ENCODE results near the gene ZMYND15.

Gene ZMYND15

DNA sequence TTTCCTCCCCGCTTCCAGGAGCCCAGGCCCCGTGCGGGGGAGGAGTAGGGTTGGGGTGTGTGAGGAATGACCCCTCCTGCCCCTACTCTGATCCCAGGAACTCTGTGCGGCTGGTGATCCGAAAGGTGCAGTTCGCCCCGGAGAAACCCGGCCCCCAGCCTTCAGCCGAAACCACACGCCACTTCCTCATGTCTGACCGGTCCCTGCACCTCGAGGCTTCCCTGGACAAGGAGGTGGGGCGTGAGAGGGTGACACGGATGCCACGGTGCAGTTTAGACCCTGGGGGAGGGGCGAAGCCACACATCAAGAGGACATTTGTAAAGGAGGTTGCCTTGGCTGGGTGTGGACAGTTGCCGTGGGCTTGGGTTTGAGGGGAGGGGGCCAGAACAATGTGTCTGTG, 21.8 kb upstream of the ZMYND15 start:
- no peak for DNase-seq

DNA sequence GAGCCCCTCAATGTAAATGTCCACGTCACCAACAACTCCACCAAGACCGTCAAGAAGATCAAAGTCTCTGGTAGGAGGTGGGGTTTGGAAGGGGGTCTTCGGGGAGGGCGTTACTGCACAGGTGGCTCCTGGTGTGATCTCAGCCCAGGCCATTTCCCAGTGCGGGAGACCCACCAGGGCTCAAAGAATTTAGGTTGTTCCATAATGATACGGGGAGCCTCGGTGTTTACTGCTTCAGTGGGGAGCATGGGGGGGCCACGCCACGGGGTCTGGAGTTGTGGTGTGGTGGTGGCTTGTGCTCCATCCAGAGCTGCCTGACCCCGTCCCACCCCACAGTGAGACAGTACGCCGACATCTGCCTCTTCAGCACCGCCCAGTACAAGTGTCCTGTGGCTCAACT, 21.4 kb upstream of the ZMYND15 start:
- no peak for DNase-seq

DNA sequence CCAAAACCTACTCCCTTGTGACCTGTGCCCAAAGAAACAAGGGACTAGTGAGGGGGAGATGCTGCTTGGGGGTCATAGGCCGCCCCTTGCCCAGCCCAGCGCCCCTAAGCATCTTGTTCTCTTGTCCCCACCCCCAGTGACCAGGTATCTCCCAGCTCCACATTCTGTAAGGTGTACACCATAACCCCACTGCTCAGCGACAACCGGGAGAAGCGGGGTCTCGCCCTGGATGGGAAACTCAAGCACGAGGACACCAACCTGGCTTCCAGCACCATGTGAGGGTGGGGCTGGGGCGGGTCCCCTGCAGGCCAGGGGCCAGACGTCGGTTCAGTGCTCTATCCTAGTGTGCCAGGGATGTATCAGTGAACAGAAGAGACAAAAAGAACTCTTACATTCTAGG, 20.5 kb upstream of the ZMYND15 start:
- no peak for DNase-seq

DNA sequence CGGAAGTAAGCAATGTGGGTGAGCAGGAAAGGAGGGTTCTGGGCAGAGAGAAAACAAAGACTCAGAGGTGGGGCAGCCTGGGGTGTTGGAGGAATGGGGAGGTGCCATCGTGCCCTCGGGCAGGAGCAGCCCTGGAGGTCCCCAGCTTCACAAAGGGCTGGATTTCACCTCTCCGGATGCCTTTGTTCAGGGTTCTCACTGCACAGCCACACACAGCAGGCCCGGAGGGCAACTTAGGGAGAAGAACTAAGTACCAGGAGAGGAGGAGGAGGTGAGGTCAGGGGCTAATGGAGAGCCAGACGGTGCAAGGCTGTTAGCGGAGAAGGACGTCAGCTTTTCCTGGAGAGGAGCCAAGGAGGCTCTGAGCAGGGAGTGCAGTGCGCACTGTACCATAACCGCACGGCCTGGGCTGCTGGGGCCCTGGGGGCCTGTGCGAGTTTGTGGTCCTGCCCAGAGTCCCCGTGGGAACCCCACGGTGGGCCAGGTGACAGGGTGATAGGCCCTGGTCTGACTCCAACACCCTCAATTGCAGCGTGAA, 19.9 kb upstream of the ZMYND15 start:
- DNase-seq = no peak

DNA sequence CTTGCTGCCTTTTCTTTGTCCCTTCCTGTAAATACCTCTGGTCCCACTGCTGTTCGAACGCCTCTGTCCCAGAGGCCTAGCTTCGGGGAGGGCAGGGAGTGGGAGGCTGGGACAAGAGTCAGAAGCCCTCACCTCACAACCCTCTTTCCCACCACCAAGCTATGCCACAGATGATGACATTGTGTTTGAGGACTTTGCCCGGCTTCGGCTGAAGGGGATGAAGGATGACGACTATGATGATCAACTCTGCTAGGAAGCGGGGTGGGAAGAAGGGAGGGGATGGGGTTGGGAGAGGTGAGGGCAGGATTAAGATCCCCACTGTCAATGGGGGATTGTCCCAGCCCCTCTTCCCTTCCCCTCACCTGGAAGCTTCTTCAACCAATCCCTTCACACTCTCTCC, 18.8 kb upstream of the ZMYND15 start:
- no peak for DNase-seq

DNA sequence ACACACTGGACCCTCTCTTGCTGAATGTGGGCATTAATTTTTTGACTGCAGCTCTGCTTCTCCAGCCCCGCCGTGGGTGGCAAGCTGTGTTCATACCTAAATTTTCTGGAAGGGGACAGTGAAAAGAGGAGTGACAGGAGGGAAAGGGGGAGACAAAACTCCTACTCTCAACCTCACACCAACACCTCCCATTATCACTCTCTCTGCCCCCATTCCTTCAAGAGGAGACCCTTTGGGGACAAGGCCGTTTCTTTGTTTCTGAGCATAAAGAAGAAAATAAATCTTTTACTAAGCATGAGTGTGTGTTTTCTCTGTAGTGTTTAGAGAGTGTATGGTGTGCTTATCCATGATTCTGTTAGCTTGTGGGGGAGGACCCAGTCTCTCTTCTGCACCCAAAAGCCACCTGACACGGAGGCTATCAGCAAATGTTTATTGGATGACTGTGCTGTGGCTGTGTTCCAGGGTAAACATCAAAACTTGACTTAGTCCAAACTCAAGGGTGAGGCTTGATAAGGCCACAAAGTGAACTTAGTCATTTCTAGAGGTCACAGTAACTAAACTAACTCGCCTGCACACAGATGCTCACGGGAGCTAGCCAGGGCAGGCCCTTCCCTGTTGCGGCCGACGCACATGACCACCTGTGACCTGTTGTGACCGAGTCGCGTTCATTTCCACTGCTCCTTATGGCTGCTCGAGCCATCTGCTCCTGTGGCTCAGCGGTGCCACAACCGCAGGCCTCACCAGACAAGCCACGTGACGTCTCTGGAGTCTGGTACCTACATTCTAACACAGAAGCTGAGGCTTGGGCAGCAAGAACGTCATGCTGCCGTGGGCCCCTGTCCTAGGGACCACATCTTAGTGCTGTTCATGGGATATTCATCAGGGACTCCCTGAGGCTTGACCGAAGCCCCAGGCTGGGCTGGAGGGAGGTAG, 18.2 kb upstream of the ZMYND15 start:
- no peak for DNase-seq

DNA sequence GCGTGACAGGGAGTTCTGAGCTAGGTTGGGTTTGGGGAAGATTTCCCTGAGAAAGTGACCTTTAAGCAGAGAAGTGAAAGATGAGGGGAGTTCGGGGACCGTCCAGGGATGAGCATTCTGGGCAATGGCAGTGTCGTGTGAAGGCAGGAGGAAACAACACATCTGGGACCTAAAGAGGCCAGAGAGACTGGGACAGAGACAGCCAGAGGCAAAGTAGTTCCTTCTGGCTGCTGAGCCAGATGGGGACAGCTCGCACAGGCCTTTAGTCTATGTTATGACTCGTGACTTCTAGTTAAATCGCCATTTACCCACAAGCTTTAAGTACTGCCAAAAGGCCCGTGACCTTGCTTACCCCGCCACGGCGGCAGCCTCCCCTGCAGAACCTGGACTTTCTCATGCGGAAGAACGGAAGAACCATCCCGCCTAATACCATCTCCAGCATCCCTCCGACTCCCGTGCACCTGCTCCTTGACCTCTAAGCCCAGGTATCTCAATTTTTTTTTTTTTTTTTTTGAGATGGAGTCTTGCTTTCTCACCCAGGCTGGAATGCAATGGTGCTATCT, 16.9 kb upstream of the ZMYND15 start:
- DNase-seq = no peak

DNA sequence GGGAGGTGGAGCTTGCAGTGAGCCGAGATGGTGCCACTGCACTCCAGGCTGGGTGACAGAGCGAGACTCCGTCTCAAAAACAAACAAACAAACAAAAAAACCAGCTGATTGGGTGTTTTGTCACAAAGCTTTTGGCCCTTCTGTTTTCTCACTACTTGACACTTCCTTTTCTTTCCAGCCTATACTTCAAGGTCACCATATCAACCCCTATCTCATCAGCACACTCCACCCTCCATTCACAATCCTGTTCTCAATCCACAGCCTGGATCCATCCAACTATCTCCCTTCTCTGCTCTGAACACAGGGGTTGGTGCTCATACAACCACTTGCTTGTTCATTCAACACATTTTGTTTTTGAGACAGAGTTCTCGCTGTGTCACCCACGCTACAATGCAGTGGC, 15.0 kb upstream of the ZMYND15 start:
- DNase-seq = no peak

DNA sequence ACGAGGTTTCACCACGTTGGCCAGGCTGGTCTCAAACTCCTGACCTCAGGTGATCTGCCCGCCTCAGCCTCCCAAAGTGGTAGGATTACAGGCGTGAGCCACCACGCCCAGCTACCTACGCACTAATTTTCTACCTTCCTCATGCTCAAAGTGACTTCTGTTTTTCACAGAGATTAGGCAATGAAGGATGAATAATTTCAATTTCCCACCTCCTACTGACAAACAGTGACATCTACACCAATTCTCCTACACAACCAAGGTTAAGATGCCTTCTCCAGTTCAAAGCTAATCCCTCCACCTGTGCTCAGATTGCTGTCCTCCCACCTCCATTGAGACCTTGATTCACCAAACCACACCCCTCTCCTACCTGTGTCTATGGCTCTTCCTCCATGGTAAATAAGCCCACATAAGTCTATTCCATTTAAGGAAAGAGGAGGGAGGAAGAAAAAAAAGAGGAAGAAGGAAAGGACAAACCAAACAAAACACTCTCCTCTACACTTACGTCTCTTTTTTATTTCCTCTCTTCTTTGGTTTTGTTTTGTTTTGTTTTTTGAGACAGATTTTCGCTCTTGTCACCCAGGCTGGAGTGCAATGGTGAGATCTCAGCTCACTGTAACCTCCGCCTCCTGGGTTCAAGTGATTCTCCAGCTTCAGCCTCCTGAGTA, 13.9 kb upstream of the ZMYND15 start:
- no peak for DNase-seq

DNA sequence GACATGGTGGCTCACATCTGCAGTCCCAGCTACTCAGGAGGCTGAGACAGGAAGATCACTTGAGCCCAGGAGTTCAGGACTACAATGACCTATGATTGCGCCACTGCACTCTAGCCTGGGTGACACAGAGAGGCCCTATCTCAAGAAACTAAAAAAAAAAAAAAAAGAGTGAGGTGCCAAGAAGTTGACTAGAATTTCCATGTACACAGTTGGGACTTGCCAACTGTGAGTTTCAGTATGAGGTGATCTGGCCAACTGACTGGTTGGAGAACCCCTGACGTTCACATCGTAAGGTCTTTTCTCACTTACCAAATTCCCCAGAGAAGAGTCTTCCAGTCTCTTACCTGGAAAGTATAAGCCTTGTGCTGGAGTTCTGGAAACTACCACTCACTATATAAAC, 11.5 kb upstream of the ZMYND15 start:
- no peak for DNase-seq

DNA sequence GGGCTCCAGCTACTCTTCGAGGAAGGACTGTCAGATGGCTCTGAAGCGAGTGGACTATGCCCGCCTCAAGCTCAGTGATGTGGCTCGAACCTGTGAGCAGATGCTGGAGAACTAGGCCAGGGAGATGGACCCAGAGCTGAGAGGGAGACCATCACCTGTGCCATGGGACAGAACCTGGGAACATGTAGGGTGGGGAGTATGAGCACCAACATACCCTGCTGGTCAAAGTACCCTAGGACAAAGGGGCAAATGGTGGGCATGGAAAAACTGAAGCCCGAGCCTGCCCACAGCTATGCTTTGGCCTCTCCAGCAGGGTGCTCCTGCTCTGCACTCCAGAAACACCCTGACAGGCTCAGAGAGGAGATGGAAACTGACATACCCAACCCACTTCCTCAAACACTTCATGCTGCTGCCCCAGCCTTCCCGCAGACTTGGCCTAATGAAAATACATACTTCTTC, 6.5 kb upstream of the ZMYND15 start:
- DNase-seq = no peak

DNA sequence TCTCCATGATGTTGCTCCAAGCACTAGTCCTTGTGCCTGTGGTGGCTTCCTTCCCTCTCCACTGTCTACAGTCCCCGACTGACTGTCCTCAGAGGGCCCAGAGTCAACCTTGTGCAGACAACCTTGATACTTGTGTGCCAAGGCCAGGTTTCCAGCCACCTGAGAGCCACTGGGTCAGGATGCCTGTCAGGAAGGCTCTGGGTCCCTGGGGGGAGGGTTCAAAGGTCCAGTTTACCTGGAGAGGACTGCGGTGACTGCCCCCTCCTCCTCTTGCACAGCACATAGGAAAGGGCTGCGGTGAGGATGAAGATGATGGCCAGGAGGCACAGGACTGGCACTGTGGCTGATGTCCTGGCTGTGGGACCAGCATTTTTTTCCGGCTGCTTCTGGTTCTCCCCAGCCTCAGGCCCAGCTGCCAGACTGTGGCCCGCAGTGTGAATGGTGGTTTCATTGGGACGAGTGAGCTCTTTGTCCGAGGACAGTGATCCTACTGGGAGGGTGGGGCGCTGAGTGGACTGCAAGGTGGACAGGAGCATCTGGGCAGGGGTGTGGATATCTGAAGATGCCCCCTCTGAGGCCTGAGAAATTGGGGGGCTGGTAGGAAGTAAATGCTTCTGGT, 4.7 kb upstream of the ZMYND15 start:
- DNase-seq = no peak

DNA sequence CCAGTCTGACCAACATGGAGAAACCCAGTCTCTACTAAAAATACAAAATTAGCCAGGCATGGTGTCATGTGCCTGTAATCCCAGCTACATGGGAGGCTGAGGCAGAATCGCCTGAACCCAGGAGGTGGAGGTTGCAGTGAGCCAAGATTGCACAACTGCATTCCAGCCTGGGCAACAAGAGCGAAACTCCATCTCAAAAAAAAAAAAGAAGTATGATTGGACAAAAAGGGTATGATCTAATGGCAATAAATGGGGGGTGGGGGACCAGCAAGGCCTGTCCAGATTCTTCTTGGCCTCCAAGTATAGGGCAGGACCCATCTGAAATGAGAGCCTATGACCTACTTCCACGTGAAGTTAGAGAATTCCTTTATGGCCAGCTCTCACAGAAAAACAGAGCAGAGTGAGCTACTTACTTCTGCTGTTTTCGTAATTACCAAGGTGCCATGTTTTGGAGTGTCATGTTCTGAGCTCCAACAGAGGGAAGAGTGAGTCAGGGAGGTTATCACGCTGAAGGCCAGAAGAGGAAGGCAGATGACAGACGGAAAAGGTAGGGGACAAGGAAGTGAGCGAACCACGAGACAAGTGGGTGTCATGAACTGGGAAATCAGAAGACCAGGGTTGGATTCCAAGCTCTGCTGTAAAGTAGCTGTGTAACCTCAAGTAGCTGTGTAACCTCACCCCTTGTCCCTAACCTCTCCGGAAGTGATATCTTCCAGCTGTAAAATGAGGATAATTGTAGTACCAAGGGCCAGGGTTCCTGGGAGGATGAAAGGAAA, 3.6 kb upstream of the ZMYND15 start:
- no peak for DNase-seq

DNA sequence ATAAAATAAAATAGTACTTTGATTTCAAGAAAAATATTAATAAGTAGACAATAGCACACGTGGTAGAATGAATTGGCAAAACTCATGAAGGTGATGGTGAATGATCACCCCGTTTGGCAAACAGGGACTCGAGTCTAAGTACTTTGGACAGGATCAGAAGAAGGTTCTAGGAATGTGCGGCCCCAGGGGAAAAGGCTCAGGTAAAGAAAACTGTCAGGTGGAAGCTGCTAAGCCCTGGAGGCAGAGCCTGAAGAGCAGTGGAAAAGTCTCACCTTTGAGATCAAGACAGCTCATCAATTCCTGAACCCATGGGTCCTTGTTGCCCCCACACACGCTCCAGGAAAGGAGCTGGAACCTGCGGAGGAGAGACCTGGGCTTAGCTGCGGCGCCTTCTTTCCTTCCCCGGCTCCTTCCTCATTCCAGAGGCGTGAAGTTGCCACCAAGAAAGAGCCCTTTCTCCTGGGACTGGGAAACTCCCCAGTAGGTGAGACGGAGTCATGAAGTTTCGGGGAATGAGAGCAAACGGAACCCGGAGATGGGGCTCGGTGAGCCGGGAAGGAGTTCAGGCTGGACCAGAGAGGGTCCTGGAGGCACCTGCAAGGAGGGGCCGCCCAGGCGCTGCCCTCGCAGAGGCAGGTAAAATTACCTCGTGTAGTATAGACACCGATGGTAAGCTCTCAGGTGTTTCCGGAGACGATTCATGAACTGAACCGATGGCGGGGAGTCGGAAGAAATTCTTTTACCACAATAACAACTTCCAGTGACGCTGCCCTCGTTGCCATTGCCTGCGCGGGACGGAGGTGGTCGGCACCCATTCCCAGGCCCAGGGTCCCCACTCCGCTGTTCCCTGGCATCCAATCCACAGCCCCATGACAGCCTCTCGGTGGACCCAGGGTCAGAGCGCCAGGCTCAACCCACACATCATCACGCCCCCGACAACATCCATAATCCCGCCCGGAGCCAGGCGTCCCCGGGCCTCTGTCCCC, 1.2 kb upstream of the ZMYND15 start:
- DNase-seq = no peak

DNA sequence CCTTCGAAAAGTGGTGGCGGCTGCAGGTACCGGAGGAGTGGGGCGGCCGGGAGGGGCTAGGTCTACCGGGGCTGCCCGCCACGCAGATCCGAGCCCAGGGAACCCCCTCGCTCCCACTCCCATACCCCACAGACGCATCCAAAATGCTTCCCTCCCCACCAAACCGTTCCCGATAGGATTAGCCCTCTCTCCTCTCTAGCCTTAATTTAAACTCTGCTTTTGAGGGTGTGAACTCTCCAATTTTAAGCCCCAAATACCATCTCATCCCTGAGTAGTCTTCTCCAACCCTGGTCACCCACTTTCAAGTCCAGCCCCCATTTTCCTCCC, 355 bp downstream of the ZMYND15 start:
- DNase-seq = no peak

DNA sequence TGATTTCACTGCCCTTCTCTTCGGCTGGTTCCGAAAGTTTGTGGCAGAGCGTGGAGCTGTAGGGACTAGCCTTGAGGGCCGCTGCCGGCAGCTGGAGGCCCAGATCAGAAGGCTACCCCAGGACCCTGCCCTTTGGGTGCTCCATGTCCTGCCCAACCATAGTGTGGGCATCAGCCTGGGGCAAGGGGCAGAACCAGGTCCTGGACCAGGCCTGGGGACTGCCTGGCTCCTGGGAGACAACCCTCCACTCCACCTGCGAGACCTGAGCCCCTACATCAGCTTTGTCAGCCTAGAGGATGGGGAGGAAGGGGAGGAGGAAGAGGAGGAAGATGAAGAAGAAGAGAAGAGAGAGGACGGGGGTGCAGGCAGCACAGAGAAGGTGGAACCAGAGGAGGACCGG, 951 bp downstream of the ZMYND15 start:
- DNase-seq = no peak

DNA sequence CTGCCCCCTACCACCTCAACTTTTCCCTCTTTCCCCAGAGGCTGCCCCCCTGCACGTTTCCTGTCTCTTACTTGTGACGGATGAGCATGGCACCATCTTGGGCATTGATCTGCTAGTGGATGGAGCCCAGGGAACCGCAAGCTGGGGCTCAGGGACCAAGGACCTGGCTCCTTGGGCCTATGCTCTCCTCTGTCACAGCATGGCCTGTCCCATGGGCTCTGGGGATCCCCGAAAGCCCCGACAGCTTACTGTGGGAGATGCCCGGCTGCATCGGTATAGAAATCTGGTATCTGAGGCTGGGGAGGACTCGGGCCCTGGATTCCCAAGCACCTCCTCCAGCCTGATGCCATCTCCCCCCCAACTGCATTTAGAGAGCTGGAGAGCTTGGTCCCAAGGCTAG, 1.9 kb downstream of the ZMYND15 start:
- no peak for DNase-seq

DNA sequence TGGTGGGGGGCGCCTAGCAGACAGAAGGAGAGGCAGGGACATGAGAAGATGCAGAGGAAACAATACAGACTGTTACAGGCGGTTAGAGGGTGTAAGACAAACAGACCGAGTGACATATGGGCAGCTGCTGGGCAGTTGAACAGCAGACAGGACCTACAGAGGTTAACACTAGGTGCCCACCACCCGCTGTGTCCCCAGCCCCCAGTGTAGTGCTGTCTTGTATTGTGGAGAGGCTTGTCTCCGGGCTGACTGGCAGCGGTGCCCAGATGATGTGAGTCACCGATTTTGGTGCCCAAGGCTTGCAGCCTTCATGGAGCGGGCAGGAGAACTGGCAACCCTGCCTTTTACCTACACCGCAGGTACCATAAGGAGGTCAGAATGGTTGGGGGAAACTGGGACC, 2.5 kb downstream of the ZMYND15 start:
- no peak for DNase-seq

DNA sequence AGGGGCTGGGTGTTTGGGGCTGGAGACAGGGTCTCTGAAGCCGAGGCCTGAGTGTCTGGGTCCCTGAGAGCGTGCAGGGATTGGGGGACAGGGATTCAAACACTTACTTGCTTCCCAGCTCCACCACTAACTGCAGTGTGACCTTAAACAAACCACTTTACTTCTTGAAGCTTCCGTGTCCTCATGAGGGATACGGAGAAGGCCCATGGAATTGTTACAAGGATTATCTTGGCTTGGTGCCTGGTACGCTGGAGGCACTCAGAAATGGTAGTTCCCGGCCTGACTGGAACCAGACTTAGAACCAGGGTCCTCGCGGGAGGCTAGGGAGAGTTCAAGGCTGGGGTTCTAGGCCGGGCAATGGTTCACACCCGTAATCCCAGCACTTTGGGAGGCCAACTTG, 3.0 kb downstream of the ZMYND15 start:
- no peak for DNase-seq

DNA sequence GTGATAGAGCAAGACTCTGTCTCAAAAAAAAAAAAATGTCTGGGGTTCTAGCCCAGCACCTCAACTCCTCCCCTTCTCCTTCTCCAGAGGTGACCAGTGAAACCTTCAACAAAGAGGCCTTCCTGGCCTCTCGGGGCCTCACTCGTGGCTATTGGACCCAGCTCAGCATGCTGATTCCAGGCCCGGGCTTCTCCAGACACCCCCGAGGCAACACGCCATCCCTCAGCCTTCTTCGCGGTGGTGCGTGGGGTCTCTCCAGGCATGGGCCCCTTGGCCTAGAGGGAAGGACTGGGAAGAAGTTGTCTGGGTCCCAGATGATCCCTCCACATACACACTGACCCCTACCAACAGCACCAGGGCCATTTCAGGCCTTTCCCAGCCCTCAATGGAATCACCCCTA, 3.6 kb downstream of the ZMYND15 start:
- no peak for DNase-seq

DNA sequence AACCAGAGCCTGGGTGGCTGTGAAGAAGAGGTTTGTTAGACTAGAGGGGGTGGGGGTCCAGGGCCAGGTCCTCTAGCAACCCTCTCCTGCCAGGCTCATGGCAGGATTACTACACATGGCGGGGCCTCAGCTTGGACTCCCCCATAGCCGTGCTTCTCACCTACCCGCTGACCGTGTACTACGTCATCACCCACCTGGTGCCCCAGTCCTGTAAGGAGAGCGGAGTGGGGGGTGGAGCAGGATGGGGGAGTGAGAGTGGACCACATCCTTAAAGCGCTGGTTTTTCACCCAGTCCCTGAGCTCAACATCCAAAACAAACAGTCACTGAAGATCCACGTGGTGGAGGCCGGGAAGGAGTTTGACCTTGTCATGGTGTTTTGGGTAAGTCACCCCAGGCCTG, 4.3 kb downstream of the ZMYND15 start:
- DNase-seq = no peak
